Pancreas (tissue), 10 donors: Measurements from ENCODE around the gene CCDC127. TPM values are rescaled to one million over a fixed set of nuclear protein-coding genes. Genes with fewer than 3 reads are reported as not detected.

Experiments used
- ATAC-seq, 4 donors: fragments of 200-7000 bp; cut with Tn5 transposase; one replicate each; pipeline versions ENCODE4 v1.8.0 to v1.9.1; 2020; ENCODE audit warnings: mild to moderate bottlenecking in 4 of 4, moderate library complexity in 4 of 4
- DNase-seq, 6 donors: peaks; one replicate each; pipeline ENCODE4 v3.0.0-alpha.2; 2020
- FAIRE-seq: peaks from 2 replicates; lab custom pipeline; 2012; peaks lifted over from hg19 to GRCh38; lab: Jason Lieb, UNC
- H3K27ac ChIP-seq, 4 donors: fragments of 200-600 bp; sonication (generic); 1 replicate in 3 of 4; 2 replicates in 1 of 4; pipeline versions ENCODE4 v1.5.0 to v1.8.0; 2020
- H3K27me3 ChIP-seq, 4 donors: fragments of 200-600 bp; one replicate each; pipeline ENCODE4 v1.8.0; 2021
- H3K36me3 ChIP-seq, 3 donors: fragments of 200-600 bp; sonication (generic) in 1 of 3; one replicate each; pipeline versions ENCODE4 v1.5.0 to v1.8.0; 2020 to 2021
- H3K4me1 ChIP-seq, 3 donors: fragments of 200-600 bp; one replicate each; pipeline ENCODE4 v1.8.0; 2021
- H3K4me3 ChIP-seq, 4 donors: fragments of 200-600 bp; sonication (generic) in 2 of 4; one replicate each; pipeline versions ENCODE4 v1.5.0 to v1.8.0; 2020 to 2021
- H3K9me3 ChIP-seq, 4 donors: fragments of 200-600 bp; one replicate each; pipeline ENCODE4 v1.8.0; 2021
- WGBS, 2 donors: extraction: QIAGEN DNeasy Blood & Tissue Kit; methylation state at CpG; one replicate each; pipeline ENCODE4 v1.1.7; 2013; 5-methylcytosine and 5-hydroxymethylcytosine counted together
- intact Hi-C, 3 donors: fragments of 100-400 bp; cut with DNase I; formaldehyde crosslinking; loops; one replicate each; pipeline versions ENCODE4 v1.11.1 to v1.14.2; 2022
- polyA plus RNA-seq, 2 donors: library from polyadenylated mRNA; stranded (reverse); fragments of 200-250 nt; gene quantifications; one replicate each; pipeline ENCODE4 v1.2.3, GENCODE V29; 2013
- total RNA-seq, 6 donors: library from RNA; stranded (reverse); fragmentation: NEBNext Ultra II Directional in 4 of 6; extraction: Animal tissue kit (Norgen Biotek cat#: 25700) in 4 of 6; gene quantifications; one replicate each; pipeline versions ENCODE4 v1.2.1 to v1.2.4, GENCODE V29; 2021 to 2023
- TF ChIP-seq, protein P1 (sequence below), 4 donors: fragments of 200-600 bp; sonication (generic) in 3 of 4; IDR thresholded peaks; one replicate each; pipeline versions ENCODE4 v1.5.0 to v1.8.0; 2021; ENCODE audit warnings: antibody characterized with exemption in 4 of 4
- donor health status: healthy with polysubstance abuse.
- donor health status: DM: no; HTN: no; CAD: no; lungs with moderate emphysema.
- donor health status: DM: no; HTN: no; CAD: no.
- donor health status: control.
- donor health status: control.
- donor health status: Bipolar disorder and iron deficiency.
- donor health status: DM: yes; HTN: yes; CAD: no.
- donor health status: DM: no; HTN: no; CAD: no.
- donor health status: DM: no; HTN: no; CAD: no.
- donor health status: DM: yes; HTN: yes; CAD: no.

CCDC127 gene
- total and polyA plus RNA-seq, 8 donors, result 1.2 to 3.9 (median 1.9) TPM

DNA sequence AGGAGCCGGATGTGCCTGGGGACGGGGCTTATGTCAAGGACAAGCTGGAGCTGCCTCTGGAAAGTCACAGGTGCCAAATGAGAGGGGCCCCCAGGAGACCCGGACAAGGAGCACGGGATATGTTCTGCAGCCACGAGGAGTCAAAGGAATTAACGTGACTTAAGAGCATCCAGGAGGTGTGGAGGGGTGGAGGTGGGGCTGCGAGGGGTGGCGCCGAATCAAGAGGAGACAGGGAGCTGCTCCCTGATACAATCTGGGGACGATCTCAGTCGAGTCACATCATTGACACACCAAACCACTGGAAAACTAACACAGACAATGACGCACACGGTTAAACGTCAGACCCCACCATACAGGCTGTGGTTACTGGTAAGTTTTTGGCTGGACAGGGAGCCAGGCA lies 10.4 kb downstream of the CCDC127 start:
- 83 to 90% methylated on average over 14 of the region's 14 CpGs for WGBS, 2 donors
- ATAC-seq (no peak), FAIRE-seq (no peak), DNase-seq (no peak)
- Histone ChIP-seq H3K27ac (no peak overlapping the region), H3K27me3 (no peaks in the 10 kb centered on the region), H3K9me3 (no peaks in the 10 kb centered on the region), H3K4me1 (no peaks in the 10 kb centered on the region), H3K36me3 (peaks cover 0 to 5% (median 3%) of the 10 kb centered on the region in 3 donors), H3K4me3 (no peak overlapping the region)
- TF ChIP-seq, protein P1, sequence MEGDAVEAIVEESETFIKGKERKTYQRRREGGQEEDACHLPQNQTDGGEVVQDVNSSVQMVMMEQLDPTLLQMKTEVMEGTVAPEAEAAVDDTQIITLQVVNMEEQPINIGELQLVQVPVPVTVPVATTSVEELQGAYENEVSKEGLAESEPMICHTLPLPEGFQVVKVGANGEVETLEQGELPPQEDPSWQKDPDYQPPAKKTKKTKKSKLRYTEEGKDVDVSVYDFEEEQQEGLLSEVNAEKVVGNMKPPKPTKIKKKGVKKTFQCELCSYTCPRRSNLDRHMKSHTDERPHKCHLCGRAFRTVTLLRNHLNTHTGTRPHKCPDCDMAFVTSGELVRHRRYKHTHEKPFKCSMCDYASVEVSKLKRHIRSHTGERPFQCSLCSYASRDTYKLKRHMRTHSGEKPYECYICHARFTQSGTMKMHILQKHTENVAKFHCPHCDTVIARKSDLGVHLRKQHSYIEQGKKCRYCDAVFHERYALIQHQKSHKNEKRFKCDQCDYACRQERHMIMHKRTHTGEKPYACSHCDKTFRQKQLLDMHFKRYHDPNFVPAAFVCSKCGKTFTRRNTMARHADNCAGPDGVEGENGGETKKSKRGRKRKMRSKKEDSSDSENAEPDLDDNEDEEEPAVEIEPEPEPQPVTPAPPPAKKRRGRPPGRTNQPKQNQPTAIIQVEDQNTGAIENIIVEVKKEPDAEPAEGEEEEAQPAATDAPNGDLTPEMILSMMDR (IDR thresholded peaks at IDR 0.05), result no peak
- intact Hi-C loops, result no loop called here

DNA sequence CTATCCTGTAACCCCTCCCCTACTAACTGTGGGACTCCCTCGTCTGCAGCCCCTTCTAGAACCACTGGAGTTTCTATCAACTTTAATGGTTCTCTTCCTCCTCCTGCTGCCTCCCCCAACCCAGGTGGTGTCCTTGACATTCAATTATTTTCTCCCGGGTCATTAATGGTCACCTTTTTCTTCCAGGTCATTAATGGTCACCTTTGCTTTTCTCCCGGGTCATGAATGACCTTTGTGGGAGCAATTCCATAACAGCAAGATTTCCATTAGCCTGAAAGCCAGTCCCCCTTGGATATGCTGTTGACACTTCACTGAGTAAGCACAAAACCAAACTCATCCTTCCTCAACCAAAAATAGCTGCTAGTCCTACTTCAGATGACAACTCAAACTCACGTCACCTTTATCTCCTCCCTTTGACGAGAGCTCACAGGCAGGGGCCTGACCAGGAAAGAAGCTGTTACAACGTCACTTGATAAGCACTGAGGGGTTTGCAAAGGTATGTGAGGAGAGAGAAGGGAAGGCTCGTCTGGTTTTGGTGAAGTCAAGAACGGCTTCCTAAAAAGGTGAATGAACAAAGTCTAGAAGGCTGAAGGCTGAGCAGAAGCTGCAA lies 10.9 kb downstream of the CCDC127 start:
- DNase-seq, result no peak
- Histone ChIP-seq H3K27ac (no peak overlapping the region), H3K36me3 (peaks cover 0 to 5% (median 3%) of the 10 kb centered on the region in 3 donors), H3K4me3 (no peak overlapping the region), H3K4me1 (no peaks in the 10 kb centered on the region), H3K27me3 (no peaks in the 10 kb centered on the region), H3K9me3 (no peaks in the 10 kb centered on the region)
- WGBS, 2 donors, result 75 to 80% methylated on average over 8 of the region's 8 CpGs
- TF ChIP-seq, protein P1 (IDR thresholded peaks at IDR 0.05), result no peak
- intact Hi-C loops, result no loop called here
- ATAC-seq, result no peak
- no peak for FAIRE-seq

DNA sequence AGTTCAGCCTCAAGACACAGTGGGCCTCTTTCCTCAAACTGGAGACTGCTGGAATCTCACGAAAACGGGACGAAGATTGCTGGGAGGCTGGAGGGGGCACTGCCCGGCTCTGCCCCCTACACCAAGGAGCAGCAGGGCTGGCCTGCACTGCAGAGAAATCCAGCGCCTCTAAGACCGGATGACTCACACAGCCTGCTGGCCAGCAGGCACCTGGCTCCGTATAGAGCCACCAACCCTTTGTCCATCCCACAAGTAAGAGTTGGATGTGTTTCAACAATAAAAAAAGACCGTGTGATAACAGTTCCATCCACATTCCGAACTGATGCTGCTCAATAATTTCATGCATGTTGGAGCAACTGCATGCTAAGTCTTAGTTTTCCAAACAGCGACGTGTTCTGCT lies 11.5 kb downstream of the CCDC127 start:
- peaks cover 0 to 5% (median 3%) of the 10 kb centered on the region in 3 donors for H3K36me3 ChIP-seq
- no peaks in the 10 kb centered on the region for H3K9me3 ChIP-seq
- no peak for FAIRE-seq
- ATAC-seq, result peak in 3 of 4 donors; percentile 32 to 52 (median 41)
- no peak for DNase-seq
- TF ChIP-seq, protein P1 (IDR thresholded peaks at IDR 0.05), result no peak
- no peak overlapping the region for H3K27ac ChIP-seq
- H3K4me1 ChIP-seq, result no peaks in the 10 kb centered on the region
- H3K27me3 ChIP-seq, result no peaks in the 10 kb centered on the region
- 75 to 79% methylated on average over 11 of the region's 11 CpGs for WGBS, 2 donors
- H3K4me3 ChIP-seq, result no peak overlapping the region
- intact Hi-C loops, result no loop called here

DNA sequence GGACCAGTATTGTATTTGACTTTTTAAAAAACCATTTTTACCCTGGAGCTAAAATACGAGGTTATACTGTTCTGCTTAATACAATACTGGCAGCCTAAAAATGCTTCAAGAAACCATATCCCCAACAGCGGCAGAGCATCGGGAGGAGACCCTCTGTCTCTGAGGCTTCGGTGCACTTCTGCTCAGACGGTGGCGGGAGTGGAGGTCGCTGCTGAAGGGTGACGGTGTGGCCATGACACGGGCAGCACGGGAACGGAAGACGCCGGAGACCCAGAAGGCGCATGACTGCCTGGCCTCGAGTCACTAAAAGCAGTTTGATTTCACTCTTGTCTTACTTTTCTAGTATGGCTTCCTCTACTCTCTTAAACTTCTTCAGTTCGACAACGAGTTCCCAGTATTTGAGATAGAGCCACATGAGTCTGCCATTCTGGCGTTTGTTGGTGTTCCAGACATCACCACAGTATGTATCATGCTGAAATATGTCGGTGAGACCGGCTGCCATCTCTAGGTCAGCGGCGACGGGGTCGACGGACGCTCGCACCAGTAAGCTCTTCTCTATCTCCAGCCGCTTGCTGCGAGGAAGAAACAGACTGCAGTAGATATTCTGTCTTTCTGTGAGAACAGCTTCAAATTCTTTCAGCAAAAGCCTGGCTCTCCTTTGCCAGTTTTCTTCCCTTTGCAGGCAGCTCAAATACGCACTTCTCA lies 12.8 kb downstream of the CCDC127 start:
- peaks cover 0 to 5% (median 3%) of the 10 kb centered on the region in 3 donors for H3K36me3 ChIP-seq
- no peak overlapping the region for H3K4me3 ChIP-seq
- ATAC-seq, result no peak
- WGBS, 2 donors, result 95 to 96% methylated on average over 30 of the region's 30 CpGs
- no peaks in the 10 kb centered on the region for H3K27me3 ChIP-seq
- H3K27ac ChIP-seq, result no peak overlapping the region
- TF ChIP-seq, protein P1 (IDR thresholded peaks at IDR 0.05), result no peak
- H3K4me1 ChIP-seq, result no peaks in the 10 kb centered on the region
- no peak for FAIRE-seq
- intact Hi-C loops, result no loop called here
- no peak for DNase-seq
- no peaks in the 10 kb centered on the region for H3K9me3 ChIP-seq

DNA sequence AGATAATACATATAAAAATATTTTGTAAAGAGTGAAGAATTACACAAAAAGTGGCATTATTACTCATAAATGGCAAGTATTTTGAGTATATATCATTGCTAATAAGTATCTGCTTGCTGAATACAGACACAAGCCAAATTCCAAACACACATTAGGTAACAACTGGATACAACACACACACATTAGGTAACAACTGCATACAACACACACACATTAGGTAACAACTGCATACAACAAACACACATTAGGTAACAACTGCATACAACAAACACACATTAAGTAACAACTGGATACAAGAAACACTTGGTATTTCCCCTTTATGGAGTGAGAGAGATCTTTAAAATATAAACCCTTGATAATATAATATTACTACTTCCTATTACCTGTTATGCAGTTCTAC lies 13.5 kb downstream of the CCDC127 start:
- Histone ChIP-seq H3K36me3 (peaks cover 0 to 5% (median 3%) of the 10 kb centered on the region in 3 donors), H3K27me3 (no peaks in the 10 kb centered on the region), H3K27ac (no peak overlapping the region), H3K9me3 (no peaks in the 10 kb centered on the region), H3K4me1 (no peaks in the 10 kb centered on the region), H3K4me3 (no peak overlapping the region)
- no peak for ATAC-seq
- FAIRE-seq, result no peak
- intact Hi-C loops, result no loop called here
- TF ChIP-seq, protein P1 (IDR thresholded peaks at IDR 0.05), result no peak
- DNase-seq, result no peak
